CD4-positive, alpha-beta T cell (primary cell): ENCODE data around the gene FSTL4. TPM values are rescaled to one million over a fixed set of nuclear protein-coding genes. Genes with fewer than 3 reads are reported as not detected.

ENCODE experiments used
- ATAC-seq: fragments of 200-7000 bp; cut with Tn5 transposase; one replicate; pipeline ENCODE4 v1.10.0; 2022; ENCODE audit warnings: mild to moderate bottlenecking; ENCODE audit not compliant: poor library complexity
- CTCF ChIA-PET: fragments of 350-600 bp; sonication (Branson Sonifier 250); formaldehyde crosslinking; loops from one replicate; lab custom pipeline; 2021; ENCODE audit warnings: antibody characterized with exemption, inconsistent platforms; lab: Charles Lee
- POLR2A ChIA-PET: fragments of 350-600 bp; sonication (Branson Sonifier 250); formaldehyde crosslinking; loops from one replicate; lab custom pipeline; 2021; ENCODE audit warnings: antibody characterized with exemption, inconsistent platforms; lab: Charles Lee
- DNase-seq, 14 experiments: peaks; one replicate each; pipeline ENCODE4 v3.0.0-alpha.2; 2013 to 2020; ENCODE audit warnings: mixed read lengths in 2 of 14
- H3K27ac ChIP-seq, 2 donors: one replicate each; pipeline versions ENCODE4 v1.5.1 to v1.7.0; 2013; ENCODE audit warnings: low read length in 2 of 2, low read depth in 1 of 2, mild to moderate bottlenecking in 1 of 2
- H3K27me3 ChIP-seq, 2 experiments: 1 replicate in 1 of 2; 2 replicates in 1 of 2; pipeline versions ENCODE4 v1.6.1 to v1.7.0; 2013; ENCODE audit warnings: low read length in 2 of 2, control low read depth in 1 of 2, mild to moderate bottlenecking in 1 of 2, moderate library complexity in 1 of 2; ENCODE audit not compliant: insufficient read depth in 2 of 2, control insufficient read depth in 1 of 2
- H3K36me3 ChIP-seq: one replicate; pipeline ENCODE4 v1.6.1; 2013; ENCODE audit warnings: low read length, control low read depth; ENCODE audit not compliant: insufficient read depth
- H3K4me1 ChIP-seq: one replicate; pipeline ENCODE4 v1.6.1; 2013; ENCODE audit warnings: low read length, control low read depth; ENCODE audit not compliant: insufficient read depth
- H3K4me3 ChIP-seq: one replicate; pipeline ENCODE4 v1.5.1; 2013; ENCODE audit warnings: mild to moderate bottlenecking, low read length, moderate library complexity
- H3K9me3 ChIP-seq, 2 experiments: 1 replicate in 1 of 2; 2 replicates in 1 of 2; pipeline versions ENCODE4 v1.6.1 to v1.7.0; 2013; ENCODE audit warnings: low read length in 2 of 2, mild to moderate bottlenecking in 2 of 2, control low read depth in 1 of 2, moderate library complexity in 1 of 2; ENCODE audit not compliant: control insufficient read depth in 1 of 2, insufficient read depth in 1 of 2
- H3K27ac Mint-ChIP-seq: one replicate; pipeline ENCODE4 v1.8.0; 2020; ENCODE audit warnings: mixed read lengths
- H3K27me3 Mint-ChIP-seq: one replicate; pipeline ENCODE4 v1.8.0; 2021; ENCODE audit warnings: mixed read lengths
- H3K36me3 Mint-ChIP-seq: one replicate; pipeline ENCODE4 v1.8.0; 2021; ENCODE audit warnings: low read depth, mixed read lengths
- H3K4me1 Mint-ChIP-seq: one replicate; pipeline ENCODE4 v1.8.0; 2021; ENCODE audit warnings: low read depth, mixed read lengths
- H3K4me3 Mint-ChIP-seq: one replicate; pipeline ENCODE4 v1.8.0; 2020; ENCODE audit warnings: mild to moderate bottlenecking, mixed read lengths
- H3K9me3 Mint-ChIP-seq: one replicate; pipeline ENCODE4 v1.8.0; 2020; ENCODE audit warnings: mixed read lengths
- intact Hi-C, 2 experiments: fragments of 100-400 bp; cut with DNase I in 1 of 2; cut with micrococcal nuclease in 1 of 2; formaldehyde crosslinking; loops; one replicate each; pipeline versions ENCODE4 v1.15.1 to v1.9.0; 2023 to 2025; cut with DNase I, micrococcal nuclease
- total RNA-seq, 174 experiments: library from RNA in 2 of 174; stranded (reverse) in 2 of 174; gene quantifications; one replicate each; pipeline ENCODE4 v1.2.3 and lab custom pipeline; 2021 to 2026
- TF ChIP-seq, protein P1 (sequence below): fragments of 200-600 bp; IDR thresholded peaks from one replicate; pipeline ENCODE4 v1.8.0; 2022; ENCODE audit warnings: antibody characterized with exemption, mild to moderate bottlenecking

The FSTL4 gene
- total RNA-seq, 2 experiments from 2014 or later, result not detected

DNA sequence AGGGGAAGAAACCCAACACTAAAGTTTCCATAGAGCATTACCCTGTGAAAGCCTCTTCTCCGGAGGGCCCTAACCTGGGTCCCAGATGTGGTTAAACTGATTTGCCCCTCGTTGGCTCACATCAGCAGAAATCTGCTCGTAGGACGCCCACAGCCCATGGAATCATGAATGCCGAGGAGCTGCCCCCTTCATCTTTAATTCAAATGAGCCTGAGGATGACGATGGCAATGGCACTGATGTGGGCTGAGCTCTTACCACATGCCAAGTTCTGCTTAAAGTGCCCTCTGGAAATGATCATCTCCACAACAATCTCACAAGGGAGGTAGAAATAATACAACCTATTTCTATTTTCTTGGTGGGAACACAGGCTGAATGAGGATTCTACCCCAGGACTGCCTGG is 183.3 kb downstream of the FSTL4 start:
- intact Hi-C loops, result loop anchor here (10.0 kb wide), 2 partner anchors 314 to 516 kb away; no protein-coding TSS in a partner anchor
- Histone ChIP-seq H3K27me3 (peaks cover 3% of the 10 kb centered on the region in 2 experiments), H3K27ac (no peak overlapping the region), H3K9me3 (no peaks in the 10 kb centered on the region), H3K36me3 (no peaks in the 10 kb centered on the region), H3K4me3 (no peak overlapping the region), H3K4me1 (peaks cover under 1% of the 10 kb centered on the region)
- DNase-seq, result no peak
- H3K27ac Mint-ChIP-seq, result no peak overlapping the region
- TF ChIP-seq, protein P1, sequence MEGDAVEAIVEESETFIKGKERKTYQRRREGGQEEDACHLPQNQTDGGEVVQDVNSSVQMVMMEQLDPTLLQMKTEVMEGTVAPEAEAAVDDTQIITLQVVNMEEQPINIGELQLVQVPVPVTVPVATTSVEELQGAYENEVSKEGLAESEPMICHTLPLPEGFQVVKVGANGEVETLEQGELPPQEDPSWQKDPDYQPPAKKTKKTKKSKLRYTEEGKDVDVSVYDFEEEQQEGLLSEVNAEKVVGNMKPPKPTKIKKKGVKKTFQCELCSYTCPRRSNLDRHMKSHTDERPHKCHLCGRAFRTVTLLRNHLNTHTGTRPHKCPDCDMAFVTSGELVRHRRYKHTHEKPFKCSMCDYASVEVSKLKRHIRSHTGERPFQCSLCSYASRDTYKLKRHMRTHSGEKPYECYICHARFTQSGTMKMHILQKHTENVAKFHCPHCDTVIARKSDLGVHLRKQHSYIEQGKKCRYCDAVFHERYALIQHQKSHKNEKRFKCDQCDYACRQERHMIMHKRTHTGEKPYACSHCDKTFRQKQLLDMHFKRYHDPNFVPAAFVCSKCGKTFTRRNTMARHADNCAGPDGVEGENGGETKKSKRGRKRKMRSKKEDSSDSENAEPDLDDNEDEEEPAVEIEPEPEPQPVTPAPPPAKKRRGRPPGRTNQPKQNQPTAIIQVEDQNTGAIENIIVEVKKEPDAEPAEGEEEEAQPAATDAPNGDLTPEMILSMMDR, result no peak
- H3K27me3 Mint-ChIP-seq, result no peaks in the 10 kb centered on the region
- ATAC-seq, result no peak
- POLR2A ChIA-PET, result no interaction called here
- CTCF ChIA-PET, result no interaction called here
- no peaks in the 10 kb centered on the region for H3K9me3 Mint-ChIP-seq
- H3K4me3 Mint-ChIP-seq, result no peak overlapping the region
- H3K4me1 Mint-ChIP-seq, result peaks cover under 1% of the 10 kb centered on the region
- no peaks in the 10 kb centered on the region for H3K36me3 Mint-ChIP-seq

DNA sequence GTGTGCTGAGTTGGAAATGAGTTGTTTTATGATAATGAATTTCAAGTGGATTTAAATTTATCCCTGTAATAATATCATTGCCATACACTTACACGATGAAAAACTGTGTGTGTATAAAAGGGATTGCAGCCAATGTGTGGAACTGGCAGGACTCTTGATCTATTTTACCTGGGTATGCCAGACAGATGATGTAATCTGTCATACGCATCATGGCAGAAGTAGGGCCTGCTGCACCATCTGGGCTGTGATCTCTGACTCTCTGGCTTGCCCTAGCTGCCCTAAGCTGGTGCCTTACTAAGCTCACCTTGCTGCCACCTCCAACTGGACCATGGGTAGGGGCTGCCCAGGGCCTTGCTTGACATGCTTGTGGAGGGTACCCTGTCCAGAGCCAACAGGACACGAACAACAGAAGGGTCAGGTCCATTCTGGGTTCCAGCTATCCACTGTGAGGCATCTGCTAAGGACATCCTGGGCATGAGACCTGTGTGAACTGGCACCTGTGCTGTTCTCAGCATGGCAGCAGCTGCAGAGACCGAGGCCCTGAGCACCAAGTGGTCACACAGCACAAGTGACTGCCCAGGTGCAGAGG is 184.2 kb downstream of the FSTL4 start:
- H3K4me1 Mint-ChIP-seq, result peaks cover 9% of the 10 kb centered on the region
- ChIA-PET POLR2A (no interaction called here), CTCF (no interaction called here)
- H3K4me3 Mint-ChIP-seq, result no peak overlapping the region
- Histone ChIP-seq H3K4me1 (peaks cover 10% of the 10 kb centered on the region), H3K4me3 (no peak overlapping the region), H3K27ac (no peak overlapping the region), H3K36me3 (no peaks in the 10 kb centered on the region), H3K9me3 (no peaks in the 10 kb centered on the region), H3K27me3 (peaks cover 3% of the 10 kb centered on the region in 2 experiments)
- no peaks in the 10 kb centered on the region for H3K36me3 Mint-ChIP-seq
- H3K9me3 Mint-ChIP-seq, result no peaks in the 10 kb centered on the region
- intact Hi-C loops, result loop anchor here (10.0 kb wide), 2 partner anchors 313 to 517 kb away; no protein-coding TSS in a partner anchor
- H3K27ac Mint-ChIP-seq, result no peak overlapping the region
- TF ChIP-seq, protein P1, result no peak
- ATAC-seq (no peak), DNase-seq (peak in 1 of 14 experiments; percentile 3)
- no peaks in the 10 kb centered on the region for H3K27me3 Mint-ChIP-seq

DNA sequence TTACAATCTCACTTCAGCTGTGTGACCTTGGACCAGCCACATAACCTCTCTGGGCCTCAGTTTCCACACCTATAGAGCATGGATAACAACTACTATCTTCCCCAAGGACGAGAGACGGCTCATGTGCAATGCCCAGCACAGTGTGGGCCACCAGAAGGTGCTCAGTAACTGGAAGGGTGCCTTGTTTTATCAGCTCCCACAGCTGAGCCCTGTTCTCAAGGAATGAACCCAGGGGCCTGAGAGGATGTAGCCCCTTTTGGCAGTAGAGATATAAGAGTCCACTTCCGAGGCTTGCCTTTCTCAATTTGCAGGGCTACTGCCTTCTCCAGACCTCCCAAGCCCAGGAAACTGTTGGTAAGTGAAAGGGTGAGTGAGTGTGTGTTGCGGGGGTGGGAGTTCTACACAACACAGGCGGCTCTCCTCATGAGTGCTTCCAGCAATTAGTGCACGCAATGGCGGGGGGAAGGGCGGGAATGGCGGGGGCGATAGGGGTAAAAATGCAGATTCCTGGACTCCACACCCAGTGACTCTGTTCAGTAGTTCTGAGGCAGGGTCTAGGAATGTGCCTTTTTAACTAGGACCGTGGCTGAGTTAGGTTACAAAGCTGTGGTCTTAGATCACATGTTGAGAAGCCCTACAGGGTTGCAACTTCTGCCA is 185.1 kb downstream of the FSTL4 start:
- Histone ChIP-seq H3K36me3 (no peaks in the 10 kb centered on the region), H3K27me3 (peaks cover 3% of the 10 kb centered on the region in 2 experiments), H3K4me3 (no peak overlapping the region), H3K9me3 (no peaks in the 10 kb centered on the region), H3K27ac (no peak overlapping the region), H3K4me1 (peaks cover 11% of the 10 kb centered on the region)
- POLR2A ChIA-PET, result no interaction called here
- no peak for ATAC-seq
- intact Hi-C loops, result loop anchor here (10.0 kb wide), 2 partner anchors 312 to 518 kb away; no protein-coding TSS in a partner anchor
- TF ChIP-seq, protein P1, result no peak
- H3K9me3 Mint-ChIP-seq, result no peaks in the 10 kb centered on the region
- CTCF ChIA-PET, result no interaction called here
- H3K36me3 Mint-ChIP-seq, result no peaks in the 10 kb centered on the region
- no peaks in the 10 kb centered on the region for H3K27me3 Mint-ChIP-seq
- peaks cover 9% of the 10 kb centered on the region for H3K4me1 Mint-ChIP-seq
- DNase-seq, result peak in 1 of 14 experiments; percentile 1
- no peak overlapping the region for H3K4me3 Mint-ChIP-seq
- H3K27ac Mint-ChIP-seq, result no peak overlapping the region
